Ovary (tissue), 1 donor: ENCODE data around the gene FBXO8.

Source experiments
- EP300 ChIP-seq: sonication (generic); formaldehyde crosslinking; IDR thresholded peaks from one replicate; pipeline ENCODE4 v1.6.1; 2017; ENCODE audit warnings: antibody characterized with exemption
- POLR2A ChIP-seq: fragments of 450-650 bp; IDR thresholded peaks from one replicate; pipeline ENCODE4 v1.6.1; 2017; ENCODE audit warnings: antibody characterized with exemption, mild to moderate bottlenecking, moderate library complexity

GRCh38 chr4:174256277-174256713, 27.2 kb downstream of the FBXO8 start:
- no peak for TF ChIP-seq EP300
- no peak for TF ChIP-seq POLR2A
